H9 (cell line): ENCODE data around the gene KRT80. TPM values are rescaled to one million over a fixed set of nuclear protein-coding genes. Genes with fewer than 3 reads are reported as not detected.

Experiments used
- DNase-seq: peaks from one replicate; pipeline ENCODE4 v3.0.0-alpha.2; 2017
- H2AFZ ChIP-seq: one replicate; pipeline ENCODE4 v1.6.1; 2013; ENCODE audit warnings: mild to moderate bottlenecking, low read length, control low read depth, moderate library complexity
- H2AK5ac ChIP-seq: 2 replicates; pipeline ENCODE4 v1.6.1; 2013; ENCODE audit warnings: low read length, control low read depth, mixed read lengths; ENCODE audit not compliant: insufficient read length
- H2BK120ac ChIP-seq: one replicate; pipeline ENCODE4 v1.6.1; 2013; ENCODE audit warnings: low read depth, mild to moderate bottlenecking, low read length, control low read depth, inconsistent platforms; ENCODE audit not compliant: poor library complexity, severe bottlenecking
- H2BK12ac ChIP-seq: 2 replicates; pipeline ENCODE4 v1.6.1; 2013; ENCODE audit warnings: low read length, control low read depth, mixed read lengths, low read depth; ENCODE audit not compliant: insufficient read length
- H2BK15ac ChIP-seq: 2 replicates; pipeline ENCODE4 v1.6.1; 2013; ENCODE audit warnings: low read depth, low read length, control low read depth
- H2BK20ac ChIP-seq: one replicate; pipeline ENCODE4 v1.6.1; 2013; ENCODE audit warnings: low read depth, mild to moderate bottlenecking, low read length, control low read depth, inconsistent platforms; ENCODE audit not compliant: poor library complexity, severe bottlenecking
- H2BK5ac ChIP-seq: 2 replicates; pipeline ENCODE4 v1.6.1; 2013; ENCODE audit warnings: low read length, control low read depth, mixed read lengths; ENCODE audit not compliant: insufficient read length
- H3K14ac ChIP-seq: 2 replicates; pipeline ENCODE4 v1.6.1; 2013; ENCODE audit warnings: low read length, control low read depth; ENCODE audit not compliant: insufficient read depth
- H3K18ac ChIP-seq: 2 replicates; pipeline ENCODE4 v1.6.1; 2013; ENCODE audit warnings: low read depth, mild to moderate bottlenecking, mixed read lengths, low read length, control low read depth; ENCODE audit not compliant: insufficient read length
- H3K23ac ChIP-seq: 2 replicates; pipeline ENCODE4 v1.6.1; 2013; ENCODE audit warnings: low read length, control low read depth, mixed read lengths, low read depth; ENCODE audit not compliant: insufficient read length
- H3K23me2 ChIP-seq: 2 replicates; pipeline ENCODE4 v1.6.1; 2013; ENCODE audit warnings: low read depth, mild to moderate bottlenecking, mixed read lengths, low read length, control low read depth; ENCODE audit not compliant: insufficient read length, poor library complexity, severe bottlenecking
- H3K27ac ChIP-seq: 2 replicates; pipeline ENCODE4 v1.5.1; 2013; ENCODE audit warnings: low read length, control low read depth, mixed read lengths, low read depth; ENCODE audit not compliant: insufficient read length
- H3K27me3 ChIP-seq: 2 replicates; pipeline ENCODE4 v1.6.1; 2013; ENCODE audit warnings: low read length, control low read depth, inconsistent platforms; ENCODE audit not compliant: insufficient read depth
- H3K4ac ChIP-seq: 2 replicates; pipeline ENCODE4 v1.6.1; 2013; ENCODE audit warnings: low read depth, mild to moderate bottlenecking, control low read depth, inconsistent platforms, low read length, moderate library complexity
- H3K4me1 ChIP-seq: 2 replicates; pipeline ENCODE4 v1.6.1; 2013; ENCODE audit warnings: low read length, control low read depth, inconsistent platforms; ENCODE audit not compliant: insufficient read depth
- H3K4me2 ChIP-seq: 2 replicates; pipeline ENCODE4 v1.6.1; 2013; ENCODE audit warnings: low read length, control low read depth, mixed read lengths; ENCODE audit not compliant: insufficient read length, insufficient read depth
- H3K56ac ChIP-seq: 2 replicates; pipeline ENCODE4 v1.6.1; 2013; ENCODE audit warnings: low read depth, mild to moderate bottlenecking, mixed read lengths, low read length, control low read depth; ENCODE audit not compliant: insufficient read length
- H3K79me1 ChIP-seq: 2 replicates; pipeline ENCODE4 v1.6.1; 2013; ENCODE audit warnings: low read depth, mild to moderate bottlenecking, moderate library complexity, low read length, control low read depth, inconsistent platforms; ENCODE audit not compliant: insufficient read depth, poor library complexity, severe bottlenecking
- H3K79me2 ChIP-seq: 2 replicates; pipeline ENCODE4 v1.6.1; 2013; ENCODE audit warnings: low read length, control low read depth, inconsistent platforms; ENCODE audit not compliant: insufficient read depth
- H3K9ac ChIP-seq: 2 replicates; pipeline ENCODE4 v1.6.1; 2013; ENCODE audit warnings: low read length, control low read depth, mixed read lengths; ENCODE audit not compliant: insufficient read length; ENCODE audit errors: extremely low read depth
- H3K9me3 ChIP-seq: one replicate; pipeline ENCODE4 v1.6.1; 2013; ENCODE audit warnings: low read depth, low read length, inconsistent platforms; ENCODE audit not compliant: control insufficient read depth
- H3T11ph ChIP-seq: one replicate; pipeline ENCODE4 v1.6.1; 2013; ENCODE audit warnings: mild to moderate bottlenecking, low read length, control low read depth, inconsistent platforms
- H4K20me1 ChIP-seq: one replicate; pipeline ENCODE4 v1.6.1; 2013; ENCODE audit not compliant: control insufficient read depth, insufficient read length, insufficient read depth
- H4K5ac ChIP-seq: 2 replicates; pipeline ENCODE4 v1.6.1; 2013; ENCODE audit warnings: low read depth, mild to moderate bottlenecking, mixed read lengths, low read length, control low read depth; ENCODE audit not compliant: insufficient read length
- H4K8ac ChIP-seq: replicated peaks from 2 replicates; pipeline ENCODE4 v1.6.1; 2013; ENCODE audit warnings: low read length, control low read depth, mixed read lengths, low read depth; ENCODE audit not compliant: insufficient read length
- H4K91ac ChIP-seq: 2 replicates; pipeline ENCODE4 v1.6.1; 2013; ENCODE audit warnings: low read depth, mild to moderate bottlenecking, moderate library complexity, mixed read lengths, low read length, control low read depth; ENCODE audit not compliant: insufficient read length
- H3K27ac Mint-ChIP-seq, 3 experiments: 2 replicates in 2 of 3; 3 replicates in 1 of 3; pipeline ENCODE4 v1.8.0; 2020 to 2021; ENCODE audit warnings: mixed read lengths in 3 of 3, mild to moderate bottlenecking in 1 of 3, moderate library complexity in 1 of 3
- H3K27me3 Mint-ChIP-seq: 2 replicates; pipeline ENCODE4 v1.8.0; 2021; ENCODE audit warnings: low read depth, mild to moderate bottlenecking, moderate library complexity, mixed read lengths
- H3K36me3 Mint-ChIP-seq, 3 experiments: 2 replicates in 2 of 3; 3 replicates in 1 of 3; pipeline ENCODE4 v1.8.0; 2020 to 2021; ENCODE audit warnings: low read depth in 3 of 3, mixed read lengths in 3 of 3; ENCODE audit not compliant: insufficient read depth in 1 of 3
- H3K4me1 Mint-ChIP-seq, 2 experiments: 2 replicates each; pipeline ENCODE4 v1.8.0; 2020; ENCODE audit warnings: mixed read lengths in 2 of 2
- H3K4me3 Mint-ChIP-seq, 2 experiments: 2 replicates in 1 of 2; 3 replicates in 1 of 2; pipeline ENCODE4 v1.8.0; 2020 to 2021; ENCODE audit warnings: mild to moderate bottlenecking in 2 of 2, mixed read lengths in 2 of 2, moderate library complexity in 1 of 2
- H3K9me3 Mint-ChIP-seq, 2 experiments: 2 replicates in 1 of 2; 3 replicates in 1 of 2; pipeline ENCODE4 v1.8.0; 2020; ENCODE audit warnings: mild to moderate bottlenecking in 2 of 2, mixed read lengths in 2 of 2, moderate library complexity in 1 of 2
- WGBS: extraction: QIAGEN DNeasy Blood & Tissue Kit; methylation state at CpG from one replicate; pipeline ENCODE4 v1.1.7; 2013; ENCODE audit warnings: missing lambda C conversion rate, low lambda C conversion rate, mixed read lengths; ENCODE audit not compliant: insufficient read length; ENCODE audit errors: extremely low coverage; 5-methylcytosine and 5-hydroxymethylcytosine counted together
- total RNA-seq: library from RNA; stranded (reverse); gene quantifications from 2 replicates; pipeline ENCODE4 v1.2.1, GENCODE V29; 2021
- TF ChIP-seq, protein P1 (sequence below): fragments of 200-600 bp; sonication (generic); conservative IDR thresholded peaks from 3 replicates; pipeline ENCODE4 v1.8.0; 2021; ENCODE audit warnings: antibody characterized with exemption, mild to moderate bottlenecking

The KRT80 gene
- total RNA-seq, 1 experiment from 2014 or later, result not detected

DNA sequence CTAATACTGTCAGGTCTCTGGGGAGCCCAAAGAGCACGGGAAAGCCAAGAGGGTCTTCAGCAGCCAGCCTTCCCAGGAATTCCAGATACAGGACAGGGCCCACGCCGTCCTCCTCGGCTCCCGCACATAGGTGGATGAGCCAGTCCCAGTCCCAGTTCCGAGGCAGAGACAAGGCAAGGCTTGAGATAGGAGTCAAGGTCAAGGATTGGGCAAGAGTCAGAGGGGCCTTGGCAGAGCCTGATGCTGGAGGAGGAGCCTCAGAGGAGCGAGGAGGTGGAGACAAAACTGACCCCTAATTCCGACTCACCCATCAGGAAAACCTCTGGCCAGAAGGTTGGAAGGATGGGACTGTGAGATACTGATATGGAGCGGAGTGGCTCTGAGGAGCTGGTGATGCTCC, 21.0 kb downstream of the KRT80 start:
- H2AFZ ChIP-seq, result no peak overlapping the region
- H3K27me3 ChIP-seq, result no peaks in the 10 kb centered on the region
- Mint-ChIP-seq H3K4me1 (peaks cover 9 to 13% of the 10 kb centered on the region in 2 experiments), H3K9me3 (no peaks in the 10 kb centered on the region), H3K27me3 (no peaks in the 10 kb centered on the region; the same call in 1 of the 2 replicates), H3K36me3 (no peaks in the 10 kb centered on the region), H3K27ac (0 out of 7 replicates have a peak overlapping the region, but pooled peaks of 1 of the 3 experiments have one; percentile 62), H3K4me3 (no peak overlapping the region)
- H3K9me3 ChIP-seq, result no peaks in the 10 kb centered on the region
- H2AK5ac ChIP-seq, result no peak overlapping the region
- H4K8ac ChIP-seq, result no peak overlapping the region
- no peak overlapping the region for H2BK15ac ChIP-seq
- TF ChIP-seq, protein P1, sequence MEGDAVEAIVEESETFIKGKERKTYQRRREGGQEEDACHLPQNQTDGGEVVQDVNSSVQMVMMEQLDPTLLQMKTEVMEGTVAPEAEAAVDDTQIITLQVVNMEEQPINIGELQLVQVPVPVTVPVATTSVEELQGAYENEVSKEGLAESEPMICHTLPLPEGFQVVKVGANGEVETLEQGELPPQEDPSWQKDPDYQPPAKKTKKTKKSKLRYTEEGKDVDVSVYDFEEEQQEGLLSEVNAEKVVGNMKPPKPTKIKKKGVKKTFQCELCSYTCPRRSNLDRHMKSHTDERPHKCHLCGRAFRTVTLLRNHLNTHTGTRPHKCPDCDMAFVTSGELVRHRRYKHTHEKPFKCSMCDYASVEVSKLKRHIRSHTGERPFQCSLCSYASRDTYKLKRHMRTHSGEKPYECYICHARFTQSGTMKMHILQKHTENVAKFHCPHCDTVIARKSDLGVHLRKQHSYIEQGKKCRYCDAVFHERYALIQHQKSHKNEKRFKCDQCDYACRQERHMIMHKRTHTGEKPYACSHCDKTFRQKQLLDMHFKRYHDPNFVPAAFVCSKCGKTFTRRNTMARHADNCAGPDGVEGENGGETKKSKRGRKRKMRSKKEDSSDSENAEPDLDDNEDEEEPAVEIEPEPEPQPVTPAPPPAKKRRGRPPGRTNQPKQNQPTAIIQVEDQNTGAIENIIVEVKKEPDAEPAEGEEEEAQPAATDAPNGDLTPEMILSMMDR, result no peak
- WGBS, result no CpG with 5 or more reads among the region's 9 CpGs
- H3K4me2 ChIP-seq, result no peak overlapping the region
- H4K5ac ChIP-seq, result no peak overlapping the region
- H2BK20ac ChIP-seq, result no peak overlapping the region
- H3K79me1 ChIP-seq, result no peaks in the 10 kb centered on the region
- H3K18ac ChIP-seq, result no peak overlapping the region
- H2BK12ac ChIP-seq, result no peak overlapping the region
- H2BK5ac ChIP-seq, result no peak overlapping the region
- no peak overlapping the region for H3K4ac ChIP-seq
- peaks cover 4% of the 10 kb centered on the region for H4K20me1 ChIP-seq
- H3K23me2 ChIP-seq, result no peaks in the 10 kb centered on the region
- no peak overlapping the region for H3T11ph ChIP-seq
- no peak overlapping the region for H3K27ac ChIP-seq
- H4K91ac ChIP-seq, result no peak overlapping the region
- no peak overlapping the region for H3K56ac ChIP-seq
- H3K4me1 ChIP-seq, result no peaks in the 10 kb centered on the region
- no peak overlapping the region for H2BK120ac ChIP-seq
- H3K9ac ChIP-seq, result no peak overlapping the region
- H3K14ac ChIP-seq, result no peak overlapping the region
- DNase-seq, result no peak
- H3K79me2 ChIP-seq, result no peaks in the 10 kb centered on the region
- no peak overlapping the region for H3K23ac ChIP-seq
